Measurements from ENCODE around the gene UBE2J2.

Gene UBE2J2

GRCh38 chr1:1310476-1311053, 36.9 kb upstream of the UBE2J2 start:
- DNase-seq, result no peak
- in situ Hi-C loops (cut with MboI; ENCODE audit: low pct_unique_long_range_greater_than_20kb, low sequenced_read_pairs), result no loop called here

- in situ Hi-C loops (cut with MboI; ENCODE audit: low pct_unique_long_range_greater_than_20kb, low sequenced_read_pairs), result no loop called here
- DNase-seq, result no peak
Measured at GRCh38 chr1:1310109-1310385, 36.4 kb upstream of the UBE2J2 start.

- DNase-seq, result no peak
Measured at GRCh38 chr1:1309251-1310108, 35.8 kb upstream of the UBE2J2 start.

GRCh38 chr1:1308756-1309250, 35.1 kb upstream of the UBE2J2 start:
- in situ Hi-C loops (cut with MboI; ENCODE audit: low pct_unique_long_range_greater_than_20kb, low sequenced_read_pairs), result no loop called here
- DNase-seq, result no peak

More at GRCh38 chr1:1309251-1310108, 35.8 kb upstream of the UBE2J2 start:
- in situ Hi-C loops (cut with MboI; ENCODE audit: low pct_unique_long_range_greater_than_20kb, low sequenced_read_pairs), result no loop called here

GRCh38 chr1:1307923-1308755, 34.5 kb upstream of the UBE2J2 start, which contains the start of the genes ACAP3 and PUSL1:
ACAP3 (minus strand) TSS chr1:1307930; CDS start chr1:1307815, 115 bp downstream.
PUSL1 (plus strand) TSS chr1:1308597; CDS start chr1:1308644, 47 bp downstream.
- in situ Hi-C loops (cut with MboI; ENCODE audit: low pct_unique_long_range_greater_than_20kb, low sequenced_read_pairs), result no loop called here
- peak; percentile 89 for DNase-seq

GRCh38 chr1:1307261-1307922, 33.7 kb upstream of the UBE2J2 start:
- in situ Hi-C loops (cut with MboI; ENCODE audit: low pct_unique_long_range_greater_than_20kb, low sequenced_read_pairs), result no loop called here
- no peak for DNase-seq

- in situ Hi-C loops (cut with MboI; ENCODE audit: low pct_unique_long_range_greater_than_20kb, low sequenced_read_pairs), result no loop called here
- DNase-seq, result no peak
Measured at GRCh38 chr1:1306661-1307260, 33.1 kb upstream of the UBE2J2 start.

GRCh38 chr1:1306070-1306660, 32.5 kb upstream of the UBE2J2 start:
- in situ Hi-C loops (cut with MboI; ENCODE audit: low pct_unique_long_range_greater_than_20kb, low sequenced_read_pairs), result no loop called here

DNA sequence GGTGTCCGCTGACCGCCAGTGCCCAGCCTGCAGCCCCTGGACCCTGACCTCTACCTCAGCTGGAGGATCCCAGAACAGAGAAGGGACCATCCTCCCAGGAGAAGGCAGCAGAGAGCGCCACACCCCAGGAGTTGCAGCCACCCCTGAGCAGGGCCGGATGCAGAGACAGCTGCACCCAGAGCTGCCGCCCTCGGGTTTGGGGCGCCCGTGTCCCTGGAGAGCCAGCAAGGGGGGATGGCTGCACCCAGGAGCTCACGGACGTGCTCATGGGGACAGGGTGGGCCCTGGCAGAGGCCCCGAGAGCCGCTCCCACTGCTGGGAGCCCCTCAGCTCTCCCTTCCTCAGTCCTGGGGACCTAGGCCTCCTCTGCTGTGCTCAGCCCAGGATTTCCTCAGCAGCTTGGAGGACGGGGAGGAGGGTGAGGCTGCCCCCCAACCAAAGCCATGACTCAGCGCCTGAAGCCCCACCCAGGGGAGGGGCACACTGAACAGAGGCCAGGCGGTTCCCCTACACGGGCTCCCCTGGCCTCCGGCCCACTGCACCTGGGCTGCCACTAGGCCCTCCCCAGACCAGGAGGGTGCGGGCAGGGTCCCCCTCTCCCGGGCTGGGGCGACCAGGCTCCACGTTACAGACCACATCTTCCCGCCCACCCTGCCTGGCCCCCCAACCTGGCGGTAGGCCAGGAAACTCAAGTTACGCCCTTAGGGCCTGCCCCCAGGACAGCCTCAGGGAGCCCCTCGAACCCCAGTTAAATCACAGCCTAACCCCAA, 31.8 kb upstream of the UBE2J2 start:
- peak; percentile 63 for DNase-seq
- in situ Hi-C loops (cut with MboI; ENCODE audit: low pct_unique_long_range_greater_than_20kb, low sequenced_read_pairs), result no loop called here

More at GRCh38 chr1:1306070-1306660, 32.5 kb upstream of the UBE2J2 start:
- no peak for DNase-seq

GRCh38 chr1:1304331-1305299, 31.0 kb upstream of the UBE2J2 start:
- DNase-seq, result no peak

DNA sequence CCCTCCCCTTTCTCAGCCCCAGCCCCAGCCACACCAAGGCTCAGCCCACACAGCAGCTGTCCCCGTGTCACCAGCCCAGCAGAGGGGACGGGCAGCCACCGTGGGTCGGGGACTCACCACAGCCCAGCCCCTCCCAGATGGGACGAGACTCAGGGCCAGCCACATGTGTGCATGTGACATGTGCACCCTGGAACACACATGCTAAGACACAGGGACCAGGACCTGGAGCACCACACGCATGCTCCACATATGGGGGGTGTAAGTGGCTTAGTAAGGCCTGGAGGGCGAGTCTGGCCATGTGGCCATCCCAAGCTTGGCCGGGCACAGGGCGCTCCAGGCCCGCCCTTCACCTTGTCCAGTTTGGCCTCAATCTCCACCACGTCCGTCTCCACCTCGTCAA, 30.1 kb upstream of the UBE2J2 start:
- no peak for DNase-seq
- in situ Hi-C loops (cut with MboI; ENCODE audit: low pct_unique_long_range_greater_than_20kb, low sequenced_read_pairs), result no loop called here

More at GRCh38 chr1:1304331-1305299, 31.0 kb upstream of the UBE2J2 start:
- in situ Hi-C loops (cut with MboI; ENCODE audit: low pct_unique_long_range_greater_than_20kb, low sequenced_read_pairs), result no loop called here

- no peak for DNase-seq
- in situ Hi-C loops (cut with MboI; ENCODE audit: low pct_unique_long_range_greater_than_20kb, low sequenced_read_pairs), result no loop called here
Measured at GRCh38 chr1:1302951-1303509, 29.4 kb upstream of the UBE2J2 start.

GRCh38 chr1:1302006-1302430, 28.4 kb upstream of the UBE2J2 start:
- DNase-seq, result peak; percentile 22
- in situ Hi-C loops (cut with MboI; ENCODE audit: low pct_unique_long_range_greater_than_20kb, low sequenced_read_pairs), result no loop called here

- in situ Hi-C loops (cut with MboI; ENCODE audit: low pct_unique_long_range_greater_than_20kb, low sequenced_read_pairs), result no loop called here
- DNase-seq, result no peak
Measured at GRCh38 chr1:1300352-1300739, 26.7 kb upstream of the UBE2J2 start.

GRCh38 chr1:1299686-1300351, 26.2 kb upstream of the UBE2J2 start:
- DNase-seq, result peak; percentile 24
- in situ Hi-C loops (cut with MboI; ENCODE audit: low pct_unique_long_range_greater_than_20kb, low sequenced_read_pairs), result no loop called here
